Hepatocyte (in vitro differentiated cells): ENCODE data around the gene ANKRD39. TPM values are rescaled to one million over a fixed set of nuclear protein-coding genes. Genes with fewer than 3 reads are reported as not detected.

ENCODE experiments used
- DNase-seq: peaks from one replicate; pipeline ENCODE4 v3.0.0-alpha.2; 2016; ENCODE audit warnings: low spot score
- H2AFZ ChIP-seq: fragments of 200-600 bp; sonication (generic); 2 replicates; pipeline ENCODE4 v1.6.0; 2016; ENCODE audit warnings: antibody characterized with exemption, mild to moderate bottlenecking
- H3K27ac ChIP-seq: fragments of 200-600 bp; sonication (generic); 2 replicates; pipeline ENCODE4 v1.5.1; 2016; ENCODE audit warnings: mild to moderate bottlenecking
- H3K27me3 ChIP-seq: fragments of 200-600 bp; sonication (generic); 2 replicates; pipeline ENCODE4 v1.6.1; 2016
- H3K36me3 ChIP-seq: fragments of 200-600 bp; sonication (generic); replicated peaks from 2 replicates; pipeline ENCODE4 v1.5.1; 2016; ENCODE audit warnings: low read depth; ENCODE audit not compliant: insufficient read depth
- H3K4me1 ChIP-seq: fragments of 200-600 bp; sonication (generic); 2 replicates; pipeline ENCODE4 v1.5.1; 2016; ENCODE audit warnings: mild to moderate bottlenecking, moderate library complexity; ENCODE audit not compliant: insufficient read depth
- H3K4me2 ChIP-seq: fragments of 200-600 bp; sonication (generic); 2 replicates; pipeline ENCODE4 v1.6.0; 2016
- H3K4me3 ChIP-seq: fragments of 200-600 bp; sonication (generic); 2 replicates; pipeline ENCODE4 v1.5.1; 2016; ENCODE audit warnings: mild to moderate bottlenecking
- H3K79me2 ChIP-seq: fragments of 200-600 bp; sonication (generic); 2 replicates; pipeline ENCODE4 v1.6.0; 2017; ENCODE audit warnings: mild to moderate bottlenecking
- H3K9me2 ChIP-seq: fragments of 200-600 bp; sonication (generic); replicated peaks from 2 replicates; pipeline ENCODE4 v1.6.0; 2017; ENCODE audit warnings: mild to moderate bottlenecking; ENCODE audit not compliant: insufficient read depth
- H3K9me3 ChIP-seq: fragments of 200-600 bp; sonication (generic); 2 replicates; pipeline ENCODE4 v1.5.1; 2016; ENCODE audit warnings: low read depth, mild to moderate bottlenecking
- H4K20me1 ChIP-seq: fragments of 200-600 bp; sonication (generic); 2 replicates; pipeline ENCODE4 v1.6.0; 2016; ENCODE audit warnings: mild to moderate bottlenecking; ENCODE audit not compliant: insufficient read depth, poor library complexity, severe bottlenecking
- EZH2 ChIP-seq: fragments of 200-600 bp; sonication (generic); IDR thresholded peaks from 2 replicates; pipeline ENCODE4 v1.6.1; 2016; ENCODE audit warnings: antibody characterized with exemption, mild to moderate bottlenecking, borderline replicate concordance
- EZH2phosphoT487 ChIP-seq: fragments of 200-600 bp; sonication (generic); IDR thresholded peaks from one replicate; pipeline ENCODE4 v1.6.1; 2018; ENCODE audit warnings: antibody characterized with exemption, mild to moderate bottlenecking, low read depth, moderate library complexity; ENCODE audit not compliant: unreplicated experiment, severe bottlenecking
- WGBS: methylation state at CpG from one replicate; pipeline ENCODE4 v1.1.6; 2016; ENCODE audit warnings: low lambda C conversion rate; ENCODE audit errors: missing lambda C conversion rate; 5-methylcytosine and 5-hydroxymethylcytosine counted together
- polyA plus RNA-seq: library from polyadenylated mRNA; unstranded; fragments of >200 nt; fragmentation: Nextera tagmentation; extraction: Ambion mirVana; gene quantifications from 2 replicates; pipeline ENCODE4 v1.2.1, GENCODE V29; 2016
- total RNA-seq: library from RNA; depleted of rRNA; stranded (reverse); fragments of >200 nt; gene quantifications from 2 replicates; pipeline ENCODE4 v1.2.3, GENCODE V29; 2014
- TF ChIP-seq, protein P1 (sequence below): fragments of 200-600 bp; sonication (generic); IDR thresholded peaks from 2 replicates; pipeline ENCODE4 v1.5.1; 2016; ENCODE audit warnings: antibody characterized with exemption, mild to moderate bottlenecking; ENCODE audit not compliant: poor library complexity

The ANKRD39 gene
- total and polyA plus RNA-seq, 2 experiments from 2014 or later: 13.6 to 25.6 TPM

DNA sequence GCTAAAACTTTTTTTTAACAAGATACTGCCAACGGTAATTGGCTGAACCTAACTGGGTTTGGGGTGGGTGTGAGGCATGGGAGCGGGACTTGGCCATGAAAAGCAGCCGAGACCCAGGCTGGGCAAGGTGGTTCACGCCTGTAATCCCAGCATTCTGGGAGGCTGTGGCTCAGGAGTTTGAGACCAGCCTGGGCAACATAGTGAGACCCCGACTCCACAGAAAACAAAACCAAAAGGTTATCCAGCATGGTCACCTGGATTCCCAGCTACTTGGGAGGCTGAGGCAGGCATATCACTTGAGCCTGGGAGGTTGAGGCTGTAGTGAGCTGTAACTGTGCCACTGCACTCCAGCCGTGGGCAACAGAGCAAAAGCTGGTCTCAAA lies 23.1 kb upstream of the ANKRD39 start:
- H3K4me2 ChIP-seq: no peak overlapping the region
- no peak overlapping the region for H3K27ac ChIP-seq
- H4K20me1 ChIP-seq: no peaks in the 10 kb centered on the region
- no peaks in the 10 kb centered on the region for H3K36me3 ChIP-seq
- H3K79me2 ChIP-seq: no peaks in the 10 kb centered on the region
- no peaks in the 10 kb centered on the region for H3K9me2 ChIP-seq
- no peaks in the 10 kb centered on the region for H3K9me3 ChIP-seq
- H3K4me1 ChIP-seq: peaks cover 11% of the 10 kb centered on the region
- no peak overlapping the region for H2AFZ ChIP-seq
- H3K27me3 ChIP-seq: no peaks in the 10 kb centered on the region
- 93% methylated on average over 6 of the region's 6 CpGs for WGBS
- TF ChIP-seq EZH2 (no peak), EZH2phosphoT487 (no peak)
- TF ChIP-seq, protein P1, sequence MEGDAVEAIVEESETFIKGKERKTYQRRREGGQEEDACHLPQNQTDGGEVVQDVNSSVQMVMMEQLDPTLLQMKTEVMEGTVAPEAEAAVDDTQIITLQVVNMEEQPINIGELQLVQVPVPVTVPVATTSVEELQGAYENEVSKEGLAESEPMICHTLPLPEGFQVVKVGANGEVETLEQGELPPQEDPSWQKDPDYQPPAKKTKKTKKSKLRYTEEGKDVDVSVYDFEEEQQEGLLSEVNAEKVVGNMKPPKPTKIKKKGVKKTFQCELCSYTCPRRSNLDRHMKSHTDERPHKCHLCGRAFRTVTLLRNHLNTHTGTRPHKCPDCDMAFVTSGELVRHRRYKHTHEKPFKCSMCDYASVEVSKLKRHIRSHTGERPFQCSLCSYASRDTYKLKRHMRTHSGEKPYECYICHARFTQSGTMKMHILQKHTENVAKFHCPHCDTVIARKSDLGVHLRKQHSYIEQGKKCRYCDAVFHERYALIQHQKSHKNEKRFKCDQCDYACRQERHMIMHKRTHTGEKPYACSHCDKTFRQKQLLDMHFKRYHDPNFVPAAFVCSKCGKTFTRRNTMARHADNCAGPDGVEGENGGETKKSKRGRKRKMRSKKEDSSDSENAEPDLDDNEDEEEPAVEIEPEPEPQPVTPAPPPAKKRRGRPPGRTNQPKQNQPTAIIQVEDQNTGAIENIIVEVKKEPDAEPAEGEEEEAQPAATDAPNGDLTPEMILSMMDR: no peak
- H3K4me3 ChIP-seq: no peak overlapping the region
- no peak for DNase-seq

DNA sequence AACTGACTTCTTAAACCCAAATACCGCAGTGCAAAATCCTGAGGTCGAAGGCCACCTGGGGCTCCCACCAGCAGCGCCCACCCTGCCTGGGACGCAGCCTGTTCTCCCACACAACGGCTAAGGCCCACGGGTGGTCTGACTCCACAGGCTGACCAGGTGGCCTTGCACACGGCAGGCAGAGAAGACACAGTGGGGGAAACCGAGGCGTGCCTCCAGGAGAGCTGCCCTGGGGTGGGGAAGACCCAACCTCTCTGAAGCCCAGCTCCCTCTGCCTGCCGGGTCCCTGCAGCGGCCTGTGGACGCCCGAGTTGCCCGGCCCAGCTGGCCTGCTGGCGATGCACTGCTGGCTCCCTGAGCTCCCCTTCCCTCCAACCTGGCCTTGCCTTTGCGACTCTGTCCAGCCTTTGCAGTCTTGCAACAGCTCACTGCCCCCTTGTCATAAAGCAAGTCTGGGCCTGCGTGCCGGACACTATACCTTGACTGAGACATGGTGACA lies 21.8 kb upstream of the ANKRD39 start:
- WGBS: 91% methylated on average over 18 of the region's 18 CpGs
- Histone ChIP-seq H2AFZ (no peak overlapping the region), H3K4me3 (no peak overlapping the region), H3K27me3 (no peaks in the 10 kb centered on the region), H3K79me2 (no peaks in the 10 kb centered on the region), H3K27ac (no peak overlapping the region), H3K9me2 (no peaks in the 10 kb centered on the region), H3K4me2 (no peak overlapping the region), H3K36me3 (no peaks in the 10 kb centered on the region), H3K4me1 (peaks cover 23% of the 10 kb centered on the region), H4K20me1 (no peaks in the 10 kb centered on the region), H3K9me3 (no peaks in the 10 kb centered on the region)
- DNase-seq: no peak
- no peak for TF ChIP-seq EZH2phosphoT487
- TF ChIP-seq, protein P1: no peak
- TF ChIP-seq EZH2: no peak

DNA sequence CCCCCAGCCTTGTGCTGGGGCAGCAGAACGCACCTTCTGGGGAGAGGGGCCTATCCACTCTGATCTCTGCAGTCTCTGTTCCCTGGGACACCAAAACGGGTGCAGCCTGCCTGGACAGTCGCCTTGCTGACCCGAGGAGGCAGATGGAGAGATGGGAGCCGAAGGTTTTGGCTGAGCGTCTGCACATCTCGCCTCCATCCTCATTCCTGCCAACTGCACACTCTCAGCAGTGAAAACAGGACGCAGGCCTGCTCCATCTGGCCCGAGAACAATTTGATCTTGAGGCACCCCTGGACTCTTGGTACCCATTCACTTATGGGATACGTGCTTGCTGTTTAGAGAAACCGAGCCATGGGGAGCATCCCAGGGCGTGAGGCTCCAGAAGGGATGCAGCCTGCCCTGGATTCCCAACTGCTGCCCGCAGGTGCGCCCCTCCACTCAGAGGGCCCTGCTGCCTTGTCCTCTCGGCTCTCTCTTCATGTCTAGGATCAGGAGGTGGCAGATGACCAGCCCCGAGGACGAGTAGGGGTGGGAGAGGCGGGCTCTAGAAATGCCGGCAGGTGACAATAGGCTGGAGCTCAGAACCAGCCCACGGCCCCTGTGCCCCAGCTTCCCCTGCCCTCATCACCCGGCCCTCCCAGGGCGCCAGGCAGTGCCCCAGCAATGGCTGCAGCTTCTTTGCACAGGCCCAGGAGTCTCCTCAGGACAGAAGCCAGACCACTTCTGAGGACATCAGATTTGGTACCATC lies 21.2 kb upstream of the ANKRD39 start:
- H3K4me2 ChIP-seq: no peak overlapping the region
- DNase-seq: no peak
- 95% methylated on average over 22 of the region's 22 CpGs for WGBS
- no peak overlapping the region for H2AFZ ChIP-seq
- no peaks in the 10 kb centered on the region for H3K79me2 ChIP-seq
- H4K20me1 ChIP-seq: no peaks in the 10 kb centered on the region
- H3K4me3 ChIP-seq: no peak overlapping the region
- H3K36me3 ChIP-seq: no peaks in the 10 kb centered on the region
- H3K27me3 ChIP-seq: no peaks in the 10 kb centered on the region
- H3K27ac ChIP-seq: no peak overlapping the region
- H3K4me1 ChIP-seq: peaks cover 29% of the 10 kb centered on the region
- H3K9me2 ChIP-seq: no peaks in the 10 kb centered on the region
- TF ChIP-seq EZH2phosphoT487: no peak
- TF ChIP-seq, protein P1: no peak
- TF ChIP-seq EZH2: no peak
- H3K9me3 ChIP-seq: no peaks in the 10 kb centered on the region
